ENCODE measurements around the gene GLIPR1L2.
"Not testable (repeated sequence)": the region's sequence is repeated elsewhere in the genome, so short reads cannot be mapped to it uniquely, and the experiment has no call there.

The GLIPR1L2 gene

GRCh38 chr12:75439048-75439447, 48.2 kb downstream of the GLIPR1L2 start:
- H3K4me3 ChIP-seq (ENCODE audit: control insufficient read depth, low read depth, low read length): no peak overlapping the region
- DNase-seq (ENCODE audit: low read depth): peak; percentile 18
- TF ChIP-seq, protein P1, sequence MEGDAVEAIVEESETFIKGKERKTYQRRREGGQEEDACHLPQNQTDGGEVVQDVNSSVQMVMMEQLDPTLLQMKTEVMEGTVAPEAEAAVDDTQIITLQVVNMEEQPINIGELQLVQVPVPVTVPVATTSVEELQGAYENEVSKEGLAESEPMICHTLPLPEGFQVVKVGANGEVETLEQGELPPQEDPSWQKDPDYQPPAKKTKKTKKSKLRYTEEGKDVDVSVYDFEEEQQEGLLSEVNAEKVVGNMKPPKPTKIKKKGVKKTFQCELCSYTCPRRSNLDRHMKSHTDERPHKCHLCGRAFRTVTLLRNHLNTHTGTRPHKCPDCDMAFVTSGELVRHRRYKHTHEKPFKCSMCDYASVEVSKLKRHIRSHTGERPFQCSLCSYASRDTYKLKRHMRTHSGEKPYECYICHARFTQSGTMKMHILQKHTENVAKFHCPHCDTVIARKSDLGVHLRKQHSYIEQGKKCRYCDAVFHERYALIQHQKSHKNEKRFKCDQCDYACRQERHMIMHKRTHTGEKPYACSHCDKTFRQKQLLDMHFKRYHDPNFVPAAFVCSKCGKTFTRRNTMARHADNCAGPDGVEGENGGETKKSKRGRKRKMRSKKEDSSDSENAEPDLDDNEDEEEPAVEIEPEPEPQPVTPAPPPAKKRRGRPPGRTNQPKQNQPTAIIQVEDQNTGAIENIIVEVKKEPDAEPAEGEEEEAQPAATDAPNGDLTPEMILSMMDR (conservative IDR thresholded peaks at IDR 0.05; ENCODE audit: control insufficient read depth, insufficient read depth, low read depth, low read length): no peak

- TF ChIP-seq, protein P1 (conservative IDR thresholded peaks at IDR 0.05; ENCODE audit: control insufficient read depth, insufficient read depth, low read depth, low read length): no peak
- no peak overlapping the region for H3K4me3 ChIP-seq (ENCODE audit: control insufficient read depth, low read depth, low read length)
- peak; percentile 45 for DNase-seq (ENCODE audit: low read depth)
Measured at GRCh38 chr12:75439930-75440329, 49.0 kb downstream of the GLIPR1L2 start.

DNA sequence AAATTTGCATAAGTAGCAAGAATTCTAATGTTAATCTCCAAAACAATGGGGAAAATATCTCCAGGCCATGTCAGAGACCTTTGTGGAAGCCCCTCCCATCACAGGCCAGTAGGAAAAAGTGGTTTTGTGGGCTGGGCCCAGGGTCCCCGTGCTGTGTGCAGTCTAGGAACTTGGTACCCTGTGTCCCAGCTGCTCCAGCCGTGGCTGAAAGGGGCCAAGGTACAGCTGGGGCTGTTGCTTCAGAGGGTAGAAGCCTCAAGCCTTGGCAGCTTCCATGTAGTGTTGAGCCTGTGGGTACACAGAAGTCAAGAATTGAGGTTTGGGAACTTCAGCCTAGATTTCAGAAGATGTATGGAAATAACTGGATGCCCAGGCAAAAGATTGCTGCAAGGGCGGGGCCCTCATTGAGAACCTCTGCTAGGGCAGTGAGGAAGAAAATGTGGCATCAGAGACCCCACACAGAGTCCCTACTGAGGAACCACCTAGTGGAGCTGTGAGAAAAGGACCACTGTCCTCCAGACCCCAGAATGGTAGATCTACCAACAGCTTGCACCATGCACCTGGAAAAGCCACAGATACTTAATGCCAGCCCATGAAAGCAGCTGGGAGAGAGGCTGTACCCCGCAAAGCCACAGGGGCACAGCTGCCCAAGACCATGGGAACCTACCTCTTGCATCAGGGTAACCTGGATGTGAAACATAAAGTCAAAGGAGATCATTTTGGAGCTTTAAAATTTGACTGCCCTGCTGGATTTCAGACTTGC, 51.0 kb downstream of the GLIPR1L2 start:
- DNase-seq (ENCODE audit: low read depth); H3K4me3 ChIP-seq (ENCODE audit: control insufficient read depth, low read depth, low read length): not testable (repeated sequence)

- not testable (repeated sequence) for DNase-seq (ENCODE audit: low read depth); H3K4me3 ChIP-seq (ENCODE audit: control insufficient read depth, low read depth, low read length)
Measured at GRCh38 chr12:75442454-75442853, 51.6 kb downstream of the GLIPR1L2 start.

- no peak overlapping the region for H3K4me3 ChIP-seq (ENCODE audit: control insufficient read depth, low read depth, low read length)
- TF ChIP-seq, protein P1 (conservative IDR thresholded peaks at IDR 0.05; ENCODE audit: control insufficient read depth, insufficient read depth, low read depth, low read length): no peak
- DNase-seq (ENCODE audit: low read depth): peak; percentile 6
Measured at GRCh38 chr12:75443709-75444108, 52.8 kb downstream of the GLIPR1L2 start.

- TF ChIP-seq, protein P1 (conservative IDR thresholded peaks at IDR 0.05; ENCODE audit: control insufficient read depth, insufficient read depth, low read depth, low read length): no peak
- H3K4me3 ChIP-seq (ENCODE audit: control insufficient read depth, low read depth, low read length): no peak overlapping the region
- DNase-seq (ENCODE audit: low read depth): peak; percentile 68
Measured at GRCh38 chr12:75444429-75445136, 53.7 kb downstream of the GLIPR1L2 start.

- not testable (repeated sequence) for DNase-seq (ENCODE audit: low read depth); H3K4me3 ChIP-seq (ENCODE audit: control insufficient read depth, low read depth, low read length)
Measured at GRCh38 chr12:75445137-75445507, 54.2 kb downstream of the GLIPR1L2 start.

DNA sequence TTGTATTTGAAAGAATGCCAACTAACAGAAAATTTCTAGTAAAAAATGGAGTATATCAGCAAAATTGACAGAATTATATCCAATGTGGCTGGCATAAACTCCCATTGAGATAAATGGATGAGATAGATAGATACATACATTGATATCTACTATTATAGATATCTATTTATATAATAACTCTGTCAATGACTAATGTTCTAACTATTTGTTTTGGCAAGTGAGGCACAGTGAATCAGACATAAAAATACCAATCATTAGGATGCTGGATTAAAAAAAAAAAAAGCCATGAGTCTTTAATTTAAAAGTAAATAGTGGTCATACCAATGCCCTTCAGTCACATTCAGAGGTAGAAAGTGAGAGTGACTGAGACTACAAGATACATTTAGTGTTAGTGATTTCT, 56.0 kb downstream of the GLIPR1L2 start:
- H3K4me3 ChIP-seq (ENCODE audit: control insufficient read depth, low read depth, low read length): no peak overlapping the region
- TF ChIP-seq, protein P1 (conservative IDR thresholded peaks at IDR 0.05; ENCODE audit: control insufficient read depth, insufficient read depth, low read depth, low read length): no peak
- peak; percentile 86 for DNase-seq (ENCODE audit: low read depth)
